GM21576 (cell line): ENCODE results near the gene CHD2.
A peak's percentile ranks its signal among the peaks of the same experiment; 100 is the strongest.
"Not testable (repeated sequence)": the region's sequence is repeated elsewhere in the genome, so short reads cannot be mapped to it uniquely, and the experiment has no call there.

ENCODE experiments used
- ATAC-seq: cut with Tn5 transposase; IDR thresholded peaks from one replicate; pipeline ENCODE4 v1.9.1; 2021; ENCODE audit warnings: mild to moderate bottlenecking, moderate library complexity; ENCODE audit not compliant: unreplicated experiment

CHD2 gene

DNA sequence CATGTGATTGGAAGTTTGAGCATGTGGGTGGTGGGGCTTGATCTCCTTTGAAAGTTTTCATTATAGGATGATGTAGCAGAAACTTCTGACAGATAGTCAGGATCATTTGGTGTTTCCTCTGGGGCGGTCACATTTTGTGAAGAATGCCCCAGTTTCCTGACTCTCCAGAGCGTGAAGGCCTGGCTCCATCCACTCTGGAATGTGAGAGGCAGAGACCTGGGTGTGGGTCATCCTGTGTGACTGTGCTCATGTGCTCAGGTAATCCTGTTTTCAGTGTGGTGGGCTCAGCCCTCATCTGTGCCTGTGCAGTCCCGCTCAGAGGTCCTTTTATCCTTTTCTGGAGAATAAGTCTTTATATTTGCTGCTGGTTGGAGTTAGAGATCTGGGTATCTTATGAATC lies 107.9 kb downstream of the CHD2 start:
- ATAC-seq = no peak

DNA sequence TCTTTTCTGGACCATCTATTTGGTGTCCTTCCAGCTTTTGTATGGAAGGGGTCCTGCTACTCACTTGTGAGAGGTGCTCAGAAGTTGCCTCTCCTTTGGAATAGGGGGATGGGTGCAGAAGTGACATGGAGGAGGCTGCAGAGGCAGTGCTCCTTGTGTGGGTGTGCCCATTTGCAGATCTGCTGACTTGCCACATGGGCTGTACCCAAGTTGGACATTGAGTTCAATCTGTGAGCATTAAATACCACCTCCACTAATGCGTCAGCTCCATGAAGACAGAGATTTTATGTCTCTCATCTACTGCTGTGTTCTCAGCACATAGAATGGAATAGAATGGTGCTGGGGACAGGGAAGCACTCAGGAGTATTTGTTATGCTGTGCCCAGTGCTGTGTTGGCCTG lies 112.7 kb downstream of the CHD2 start:
- ATAC-seq = no peak

DNA sequence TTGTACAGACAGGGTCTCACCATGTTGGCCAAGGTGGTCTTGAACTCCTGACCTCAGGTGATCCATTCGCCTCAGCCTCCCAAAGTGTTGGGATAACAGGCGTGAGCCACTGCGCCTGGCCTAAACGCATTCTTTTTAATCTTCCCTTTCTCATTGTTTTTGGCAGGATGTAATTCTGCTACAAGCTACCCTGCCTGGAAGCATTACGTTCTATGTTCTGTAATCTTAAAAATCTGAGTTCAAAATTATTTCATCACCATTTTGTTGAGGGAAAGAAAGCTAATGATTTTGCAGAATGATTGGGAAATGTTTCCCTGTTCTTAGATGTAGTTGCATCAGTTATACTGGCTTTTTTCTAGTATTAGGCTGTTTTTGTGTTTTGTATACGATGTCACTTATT lies 117.4 kb downstream of the CHD2 start:
- no peak for ATAC-seq

DNA sequence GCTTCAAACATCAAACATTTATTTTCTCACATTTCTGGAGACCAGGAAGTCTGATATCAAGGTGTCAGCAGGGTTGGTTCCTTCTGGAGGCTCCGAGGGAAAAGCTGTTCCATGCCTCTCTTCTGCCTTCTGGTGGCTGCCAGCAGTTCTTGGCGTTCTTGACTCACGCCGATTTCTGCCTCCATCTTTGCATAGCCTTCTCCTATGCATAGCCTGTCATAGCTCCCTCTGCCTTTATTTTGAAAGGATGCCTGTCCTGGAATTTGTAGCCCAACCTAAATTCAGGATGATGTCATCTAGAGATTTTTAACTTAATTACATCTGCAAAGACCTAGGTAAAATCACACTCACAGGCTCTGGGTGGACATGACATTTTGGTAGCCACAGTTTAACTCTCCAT lies 118.5 kb downstream of the CHD2 start:
- ATAC-seq = no peak

DNA sequence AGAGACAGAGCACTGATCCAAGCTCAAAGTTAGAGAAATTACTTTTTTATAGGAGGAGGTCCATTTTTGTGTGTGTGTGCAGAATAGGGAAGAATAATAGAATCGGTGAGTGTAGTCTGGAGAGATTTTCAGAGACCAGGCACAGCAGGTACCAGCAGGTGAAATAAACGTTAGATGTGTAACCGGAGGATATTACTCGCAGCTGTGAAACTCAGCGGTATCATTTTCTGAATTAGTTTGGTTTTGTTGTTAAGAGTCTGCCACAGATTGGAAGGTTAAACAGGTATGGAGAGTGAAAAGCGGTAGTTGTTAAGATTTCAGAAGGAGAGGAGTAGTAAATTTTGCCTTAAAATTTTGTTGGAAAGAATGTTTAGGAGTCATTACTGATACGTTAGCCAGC lies 119.0 kb downstream of the CHD2 start:
- ATAC-seq = no peak

DNA sequence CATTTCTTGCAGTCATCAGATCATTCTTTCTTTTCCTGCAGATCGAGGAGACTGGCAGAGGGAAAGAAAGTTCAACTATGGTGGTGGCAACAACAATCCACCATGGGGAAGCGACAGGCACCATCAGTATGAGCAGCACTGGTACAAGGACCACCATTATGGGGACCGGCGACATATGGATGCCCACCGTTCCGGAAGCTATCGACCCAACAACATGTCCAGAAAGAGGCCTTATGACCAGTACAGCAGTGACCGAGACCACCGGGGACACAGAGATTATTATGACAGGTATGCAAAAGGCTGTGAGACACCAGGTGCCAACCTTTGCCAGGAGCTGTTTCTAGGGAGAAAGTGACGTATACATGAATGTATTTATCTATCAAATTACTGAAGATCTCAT lies 119.8 kb downstream of the CHD2 start:
- ATAC-seq = no peak

DNA sequence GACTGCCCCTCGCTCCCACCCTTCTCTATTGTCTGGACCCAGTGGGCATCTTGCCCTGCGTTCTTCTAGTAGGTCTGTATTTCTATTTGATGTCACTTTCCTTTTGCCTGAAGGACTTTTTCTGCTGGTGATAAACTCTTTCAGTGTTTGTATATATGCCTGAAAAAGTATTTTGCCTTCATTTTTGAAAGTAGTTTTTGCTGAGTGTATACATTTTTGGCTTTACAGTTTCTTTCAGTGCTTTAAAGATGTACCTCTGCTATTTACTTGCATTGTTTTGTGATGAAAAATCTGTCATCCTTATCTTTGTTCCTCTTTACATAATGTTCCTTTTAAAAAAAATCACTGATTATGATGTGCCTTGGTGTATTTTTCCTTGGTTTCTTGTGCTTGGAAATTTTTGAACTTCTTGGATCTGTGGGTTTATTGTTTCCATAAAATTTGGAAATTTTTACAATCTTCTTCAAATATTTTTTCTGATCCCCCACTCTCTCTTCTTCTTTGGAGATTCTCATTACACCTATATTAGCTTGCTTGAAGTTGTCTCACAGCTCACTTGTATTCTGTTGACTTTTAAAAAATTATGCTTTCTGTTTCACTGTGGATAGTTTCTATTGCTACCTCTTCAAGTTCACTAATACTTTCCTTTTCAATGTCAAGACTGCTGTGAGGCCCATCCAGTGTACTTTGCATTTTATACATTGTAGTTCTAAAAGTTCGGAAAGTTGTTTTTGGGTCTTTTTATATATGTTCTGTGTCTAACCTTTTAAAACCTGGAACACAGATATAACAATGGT lies 121.0 kb downstream of the CHD2 start:
- ATAC-seq = peak; percentile 80

DNA sequence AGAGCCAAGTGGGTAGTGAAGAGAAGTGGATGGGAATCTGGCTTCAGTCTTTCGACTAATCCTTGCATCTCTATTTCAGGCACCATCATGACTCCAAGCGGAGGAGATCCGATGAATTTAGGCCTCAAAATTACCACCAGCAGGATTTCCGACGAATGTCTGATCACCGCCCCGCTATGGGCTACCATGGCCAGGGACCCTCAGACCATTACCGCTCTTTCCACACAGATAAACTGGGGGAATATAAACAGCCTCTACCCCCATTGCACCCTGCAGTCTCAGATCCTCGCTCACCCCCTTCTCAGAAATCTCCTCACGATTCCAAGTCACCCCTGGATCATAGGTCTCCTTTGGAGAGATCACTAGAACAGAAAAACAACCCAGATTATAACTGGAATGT lies 124.2 kb downstream of the CHD2 start:
- no peak for ATAC-seq

DNA sequence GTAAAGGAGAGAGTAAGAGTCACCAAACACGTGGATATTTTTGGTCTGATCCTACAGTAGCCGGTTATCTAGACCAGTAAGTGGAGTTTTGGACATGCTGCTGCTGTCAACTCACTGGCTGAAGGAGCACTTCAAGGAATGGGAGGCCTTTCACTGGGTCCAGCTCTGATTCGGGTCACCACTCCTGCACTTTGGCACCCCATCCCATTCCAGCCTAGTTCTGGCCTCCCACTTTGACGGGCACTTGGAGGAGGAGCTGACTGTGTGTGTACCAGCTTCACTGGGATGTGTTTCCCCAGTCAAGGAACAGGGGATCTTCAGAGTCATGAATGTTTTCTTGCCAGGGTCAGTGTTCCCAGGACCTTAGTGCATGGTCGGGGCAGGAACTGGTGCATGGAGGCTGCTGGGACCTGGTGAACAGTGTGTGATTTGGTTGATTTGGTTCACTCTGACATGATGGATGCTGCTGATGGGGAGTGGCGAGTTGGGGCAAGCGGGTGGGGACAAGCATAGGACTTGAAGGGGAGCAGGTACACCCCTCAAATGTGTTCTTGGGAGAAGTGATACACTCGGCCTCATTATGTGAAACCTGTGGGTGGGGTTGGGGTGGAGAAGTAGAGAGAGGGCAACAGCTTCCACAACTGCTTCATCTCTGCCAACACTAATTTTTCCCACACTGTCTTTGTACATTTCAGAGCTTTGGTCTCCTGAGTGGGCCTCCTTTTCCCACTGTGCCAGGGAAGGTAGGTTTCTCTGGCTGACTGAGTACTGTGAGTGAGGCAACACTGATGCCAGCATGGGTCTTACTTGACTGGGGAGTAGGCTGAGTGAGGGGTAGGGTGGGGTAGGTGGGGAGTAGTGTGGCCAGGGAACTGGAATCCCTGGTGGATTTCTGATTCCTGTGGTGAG lies 124.8 kb downstream of the CHD2 start:
- no peak for ATAC-seq

DNA sequence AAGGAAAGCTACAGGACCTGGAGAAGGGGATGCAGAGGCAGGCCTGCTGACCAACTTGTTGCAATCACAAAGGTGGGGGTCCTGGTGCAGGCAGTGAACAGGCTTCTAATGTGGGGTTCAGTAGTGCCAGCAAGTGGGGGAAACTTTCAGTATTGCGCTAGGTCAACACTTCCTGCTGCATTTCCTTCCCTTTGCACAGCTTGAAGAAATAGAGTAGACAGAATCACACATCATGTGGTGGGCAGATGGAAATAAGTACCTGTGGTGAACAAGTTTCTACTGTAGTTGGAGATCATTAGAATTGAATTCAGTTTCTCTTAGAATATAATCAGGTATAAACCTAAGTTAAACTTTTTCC lies 125.5 kb downstream of the CHD2 start:
- no peak for ATAC-seq

DNA sequence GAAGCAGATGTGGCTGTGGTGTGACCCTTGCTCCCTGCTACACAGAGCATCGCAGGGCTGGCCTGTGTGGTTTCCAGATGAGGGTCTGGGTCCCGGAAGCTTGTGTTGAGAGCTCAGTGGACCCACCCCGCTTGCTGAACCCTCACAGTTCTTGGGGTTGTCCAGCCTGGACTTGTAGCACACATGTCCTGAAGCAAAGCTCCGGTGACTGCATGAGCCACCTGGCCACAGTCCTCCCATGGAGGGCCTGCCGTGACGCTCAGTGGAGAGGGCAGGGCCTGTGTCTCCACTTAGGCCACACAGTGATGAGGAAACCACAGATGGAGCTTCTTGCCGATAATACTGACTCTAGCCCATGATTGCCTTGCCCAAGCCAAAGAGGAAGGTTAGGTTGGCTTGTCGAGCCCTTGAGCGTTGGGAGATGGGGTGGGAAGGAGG lies 126.3 kb downstream of the CHD2 start:
- no peak for ATAC-seq

DNA sequence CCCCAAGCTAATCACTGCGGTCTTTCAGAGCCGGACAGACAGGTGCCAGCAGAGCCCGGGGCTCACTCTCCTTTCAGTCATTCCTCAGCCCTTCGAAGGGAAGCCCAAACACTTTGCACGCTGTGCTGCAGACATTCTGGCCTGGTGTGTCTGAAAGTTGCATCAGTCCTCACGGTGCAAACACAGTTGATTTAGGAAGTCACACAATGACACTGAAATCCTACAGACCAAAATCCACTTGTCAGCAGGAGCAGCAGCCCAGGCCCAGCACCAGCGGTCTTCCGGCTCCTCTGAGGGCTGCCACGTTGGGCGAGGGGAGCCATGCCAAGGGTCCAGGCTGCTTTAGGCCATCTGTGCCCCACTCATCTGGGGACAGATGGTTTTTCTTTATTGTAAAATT lies 127.3 kb downstream of the CHD2 start:
- no peak for ATAC-seq

DNA sequence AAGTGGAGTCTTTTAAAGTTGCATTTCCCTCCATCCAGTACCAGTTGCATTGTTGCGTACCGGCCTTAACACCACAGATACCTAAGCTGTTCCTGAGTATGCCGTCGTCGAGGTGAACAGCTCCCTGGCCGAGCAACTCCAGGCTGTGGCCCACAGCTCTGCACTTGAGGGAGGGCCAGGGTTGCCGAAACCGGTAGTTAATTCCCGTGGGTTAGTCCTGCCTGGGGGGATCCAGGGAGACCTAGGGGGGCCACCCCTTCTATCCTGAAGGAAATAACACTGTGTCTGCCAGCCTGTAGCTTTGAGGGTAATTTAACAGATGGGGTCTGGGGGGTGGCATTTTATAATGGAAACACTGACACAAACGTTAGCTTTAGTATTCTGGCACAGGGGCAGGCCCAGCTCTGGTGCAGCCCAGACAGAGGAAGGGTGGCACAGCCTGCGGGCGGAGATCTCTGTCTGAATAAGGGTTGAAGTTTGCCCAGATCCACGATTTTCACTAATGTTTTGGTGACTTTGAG lies 128.0 kb downstream of the CHD2 start:
- ATAC-seq = no peak

DNA sequence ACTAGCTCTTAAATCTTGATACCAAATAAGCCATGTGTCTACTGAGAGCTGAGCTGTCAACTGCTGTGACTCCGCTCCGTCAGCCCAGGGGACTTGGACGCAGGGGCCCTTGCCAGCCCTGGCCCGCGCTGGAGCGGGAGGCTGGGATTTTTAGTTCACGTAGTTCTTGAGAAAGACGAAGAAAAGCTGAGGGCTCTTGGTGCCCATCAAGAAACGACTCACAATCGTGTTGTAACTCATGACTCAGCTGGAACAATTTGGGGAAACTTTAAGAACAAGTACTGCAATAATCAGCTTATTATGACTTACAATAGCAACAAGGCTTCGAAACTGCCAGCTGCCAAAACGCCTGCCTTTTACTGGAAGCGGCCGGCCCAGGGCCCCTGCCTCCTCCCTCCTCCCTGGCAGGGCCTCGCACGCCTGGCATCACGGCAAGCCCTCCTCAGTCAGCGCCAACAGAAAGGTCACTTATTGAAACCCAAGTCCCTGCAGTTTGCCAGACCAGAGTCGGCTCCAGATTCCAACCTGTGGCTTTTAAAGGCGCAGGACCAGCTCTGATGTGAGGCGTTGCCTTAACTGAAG lies 128.6 kb downstream of the CHD2 start:
- no peak for ATAC-seq

DNA sequence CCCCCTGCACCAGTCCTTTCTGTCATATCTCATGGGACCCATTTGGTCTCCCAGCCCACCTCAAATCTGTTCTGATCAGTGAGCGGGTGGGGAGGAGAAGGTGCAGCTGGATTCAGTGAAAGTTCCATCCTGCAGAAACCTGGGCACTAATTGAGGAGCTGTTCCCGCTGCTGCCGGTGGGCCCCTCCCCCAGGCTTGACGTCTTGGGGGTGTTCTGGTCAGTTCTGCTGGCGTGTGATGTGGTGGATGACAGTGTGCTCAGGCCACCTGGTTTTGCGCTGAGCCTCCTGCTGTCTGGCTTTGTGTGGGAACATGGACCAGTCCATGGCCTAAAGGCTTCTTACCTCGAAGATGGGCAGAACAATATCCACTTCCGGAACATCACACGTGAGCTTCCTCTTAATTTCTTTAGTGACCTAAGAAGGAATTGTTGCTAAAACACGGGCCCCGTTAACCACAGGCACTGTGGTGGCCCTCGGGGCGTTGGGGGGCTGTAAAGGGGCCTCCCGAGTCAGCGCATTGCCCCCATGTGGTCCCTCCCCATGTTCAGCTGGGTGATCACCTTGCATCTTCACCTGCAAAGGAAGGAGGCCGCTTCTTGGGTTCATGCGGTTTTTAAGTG lies 129.2 kb downstream of the CHD2 start:
- ATAC-seq = no peak

DNA sequence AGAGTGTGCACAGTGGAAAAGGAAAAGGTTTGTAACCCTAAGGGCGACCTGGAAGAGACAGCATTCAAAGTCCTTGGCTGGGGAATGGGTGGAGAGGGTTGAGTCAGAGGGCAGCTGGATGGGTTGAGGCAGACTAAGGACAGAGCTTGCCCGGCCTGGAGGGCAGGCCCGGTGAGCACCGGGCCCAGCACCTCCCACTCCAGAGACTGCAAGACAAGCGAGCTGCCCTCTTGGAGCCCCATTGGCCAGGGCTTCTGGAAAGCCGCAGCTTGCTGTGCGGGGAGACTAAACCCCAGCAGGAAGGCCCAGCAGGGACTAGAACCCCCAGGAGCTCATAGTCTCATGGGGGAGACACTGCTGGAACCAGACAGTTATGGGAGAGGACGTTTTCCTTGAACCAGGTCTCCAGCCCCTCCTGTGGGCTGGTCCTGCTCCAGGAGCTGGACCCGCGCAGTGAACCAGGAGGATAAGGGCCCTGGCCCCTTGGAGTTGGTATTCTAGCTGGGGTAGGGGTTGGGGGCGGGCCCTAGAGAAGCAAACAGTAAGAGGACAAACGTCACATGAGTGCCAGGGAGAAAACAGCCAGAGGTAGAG lies 129.8 kb downstream of the CHD2 start:
- no peak for ATAC-seq

DNA sequence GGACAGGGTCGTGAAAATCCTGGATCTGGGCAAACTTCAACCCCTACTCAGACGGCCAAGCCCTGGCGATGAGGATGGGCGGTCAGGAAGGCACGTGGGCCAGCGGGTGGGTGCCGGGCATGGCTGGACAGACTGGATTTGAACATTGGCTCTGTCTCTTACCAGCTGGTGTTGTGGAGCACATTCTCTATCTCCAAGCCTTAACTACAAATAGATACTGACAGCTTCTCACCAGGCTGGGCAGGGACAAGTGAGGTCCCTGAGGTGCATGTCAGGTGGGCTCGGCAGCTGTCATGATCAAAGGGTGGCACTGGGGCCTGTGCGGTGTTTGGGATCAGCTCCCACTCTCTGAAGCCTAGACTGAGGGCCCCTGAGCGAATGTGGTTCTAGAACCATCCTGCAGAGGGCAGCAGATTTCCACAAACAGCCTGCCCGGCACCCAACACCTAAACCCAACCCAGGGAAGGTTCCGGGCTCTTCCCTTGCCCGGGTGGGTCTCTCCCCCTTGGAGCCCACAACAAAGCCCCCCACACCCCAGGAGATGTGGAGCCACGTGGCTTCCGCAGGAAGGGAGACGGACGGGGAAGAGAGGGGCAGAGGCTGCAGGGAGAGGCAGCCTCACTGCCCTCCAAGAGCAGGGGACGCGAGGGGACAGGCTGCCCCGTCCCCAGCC lies 130.4 kb downstream of the CHD2 start:
- ATAC-seq = peak; percentile 77

DNA sequence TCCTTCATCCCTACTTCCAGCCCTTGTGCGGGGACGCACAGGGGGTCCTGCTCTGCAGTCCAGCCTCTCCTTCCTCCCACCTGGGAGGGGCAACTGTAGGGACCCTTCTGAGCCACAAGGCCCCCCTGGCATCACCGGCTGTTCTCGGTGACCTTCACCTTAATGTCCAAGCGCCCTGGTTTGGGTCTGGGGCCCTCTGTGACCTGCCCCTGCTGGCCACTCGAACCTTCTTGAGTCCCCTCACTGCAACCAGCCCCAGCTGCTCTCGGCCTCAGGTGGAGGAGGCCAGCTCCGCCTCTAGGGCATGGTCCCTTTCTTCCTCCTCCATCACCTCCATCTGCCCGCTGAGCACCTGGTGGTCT lies 131.0 kb downstream of the CHD2 start:
- no peak for ATAC-seq

DNA sequence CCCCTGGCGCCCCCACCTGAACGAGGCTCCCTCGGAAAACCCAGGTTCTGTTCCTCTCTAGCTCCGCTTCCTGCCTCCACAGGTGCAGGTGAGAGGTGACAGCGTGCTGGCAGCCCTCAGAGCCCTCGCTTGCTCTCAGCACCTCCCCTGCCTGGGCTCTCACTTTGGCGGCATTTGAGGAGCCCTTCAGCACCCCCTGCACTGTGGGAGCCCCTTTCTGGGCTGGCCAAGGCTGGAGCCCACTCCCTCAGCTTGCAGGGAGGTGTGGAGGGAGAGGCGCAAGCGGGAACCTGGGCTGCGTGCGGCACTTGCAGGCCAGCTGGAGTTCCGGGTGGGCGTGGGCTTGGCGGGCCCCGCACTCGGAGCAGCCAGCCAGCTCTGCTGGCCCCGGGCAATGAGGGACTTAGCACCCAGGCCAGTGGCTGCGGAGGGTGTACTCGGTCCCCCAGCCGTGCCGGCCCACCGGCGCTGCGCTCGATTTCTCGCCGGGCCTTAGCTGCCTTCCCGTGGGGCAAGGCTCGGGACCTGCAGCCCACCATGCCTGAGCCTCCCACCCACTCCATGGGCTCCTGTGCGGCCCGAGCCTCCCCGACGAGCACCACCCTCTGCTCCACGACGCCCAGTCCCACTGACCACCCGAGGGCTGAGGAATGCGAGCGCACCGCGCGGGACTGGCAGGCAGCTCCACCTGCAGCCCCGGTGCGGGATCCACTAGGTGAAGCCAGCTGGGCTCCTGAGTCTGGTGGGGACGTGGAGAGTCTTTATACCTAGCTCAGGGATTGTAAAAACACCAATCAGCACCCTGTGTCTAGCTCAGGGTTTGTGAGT lies 131.6 kb downstream of the CHD2 start:
- ATAC-seq = not testable (repeated sequence)
